Measurements from ENCODE around the gene CACNA1F.

The CACNA1F gene

DNA sequence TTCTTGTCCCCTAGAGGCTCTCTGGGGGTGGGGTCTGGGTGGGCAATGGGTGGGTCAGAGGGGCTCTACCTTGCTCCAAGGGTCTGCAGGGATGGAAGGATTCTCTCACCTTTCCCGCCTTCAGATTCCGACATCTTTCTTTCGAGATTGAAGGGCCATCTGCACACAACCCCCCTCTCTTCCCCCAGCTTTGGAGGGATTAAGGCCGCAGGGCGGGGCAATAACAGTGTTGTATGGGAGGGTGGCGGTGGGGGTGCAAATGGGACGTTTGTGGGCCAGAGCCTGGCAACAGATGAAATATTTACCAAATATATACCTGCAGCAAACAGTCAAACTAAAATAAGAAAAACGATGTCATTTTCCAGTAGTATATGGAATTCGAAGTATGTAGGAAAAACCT, at the start of gene CACNA1F:
Gene CACNA1F, minus strand, starts transcription at position 165 of the 400 bp plus-strand sequence. Its CDS starts 31 bp downstream, at position 134.
- no peak for DNase-seq (ENCODE audit: low spot score)

DNA sequence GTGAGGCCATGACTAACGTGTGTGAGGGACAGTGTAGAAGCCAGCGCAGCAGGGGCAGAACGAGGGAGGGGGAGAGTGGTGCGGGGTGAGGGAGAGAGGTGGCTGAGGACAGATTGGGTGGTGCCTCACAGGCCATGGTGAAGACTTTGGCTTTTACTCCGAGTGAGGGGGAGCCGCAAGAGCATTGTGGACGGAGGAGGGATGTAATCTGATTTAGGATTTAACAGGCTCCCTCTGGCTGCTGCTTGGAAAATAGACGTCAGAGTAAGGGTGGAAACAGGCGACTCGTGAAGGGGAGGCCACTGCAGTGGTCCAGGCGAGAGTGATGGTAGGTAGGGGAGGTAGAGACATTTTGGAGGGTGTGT, 49.5 kb upstream of the CACNA1F start:
- DNase-seq (ENCODE audit: low spot score) = no peak

DNA sequence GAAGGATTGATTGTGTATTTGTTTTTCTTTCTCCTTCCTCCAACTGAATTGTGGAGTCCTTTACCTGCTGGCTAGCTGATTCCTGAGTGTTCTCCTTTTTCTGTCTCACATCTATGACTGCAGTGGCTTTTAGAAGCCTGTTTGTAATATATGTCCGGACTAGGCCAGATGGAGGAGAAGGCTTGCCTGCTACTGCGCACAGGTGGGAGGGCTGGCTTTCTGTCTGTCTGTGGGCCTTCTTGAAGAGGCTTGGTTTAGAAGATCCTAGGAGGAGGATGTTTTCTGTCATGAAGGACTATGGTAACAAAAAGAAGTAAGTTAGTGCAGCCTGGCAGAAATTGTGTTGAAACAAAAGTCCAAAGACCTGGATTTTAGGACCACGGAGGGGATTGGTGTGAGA, 44.9 kb upstream of the CACNA1F start:
- DNase-seq (ENCODE audit: low spot score) = no peak

DNA sequence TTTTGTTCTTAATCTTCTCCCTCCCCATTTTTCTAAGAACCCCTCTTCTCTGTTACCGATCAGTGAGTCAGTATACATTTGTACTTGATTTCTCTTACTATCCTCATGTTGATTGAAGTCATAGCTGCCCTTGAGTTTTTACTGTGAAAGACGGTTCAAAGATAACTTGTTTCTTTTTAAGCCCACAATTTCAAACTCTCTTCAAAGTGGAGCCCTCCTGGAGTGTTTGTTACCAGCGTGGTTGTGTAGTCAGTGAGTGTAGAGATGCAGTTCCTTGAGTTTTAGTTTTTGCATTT, 44.3 kb upstream of the CACNA1F start:
- DNase-seq (ENCODE audit: low spot score) = no peak

DNA sequence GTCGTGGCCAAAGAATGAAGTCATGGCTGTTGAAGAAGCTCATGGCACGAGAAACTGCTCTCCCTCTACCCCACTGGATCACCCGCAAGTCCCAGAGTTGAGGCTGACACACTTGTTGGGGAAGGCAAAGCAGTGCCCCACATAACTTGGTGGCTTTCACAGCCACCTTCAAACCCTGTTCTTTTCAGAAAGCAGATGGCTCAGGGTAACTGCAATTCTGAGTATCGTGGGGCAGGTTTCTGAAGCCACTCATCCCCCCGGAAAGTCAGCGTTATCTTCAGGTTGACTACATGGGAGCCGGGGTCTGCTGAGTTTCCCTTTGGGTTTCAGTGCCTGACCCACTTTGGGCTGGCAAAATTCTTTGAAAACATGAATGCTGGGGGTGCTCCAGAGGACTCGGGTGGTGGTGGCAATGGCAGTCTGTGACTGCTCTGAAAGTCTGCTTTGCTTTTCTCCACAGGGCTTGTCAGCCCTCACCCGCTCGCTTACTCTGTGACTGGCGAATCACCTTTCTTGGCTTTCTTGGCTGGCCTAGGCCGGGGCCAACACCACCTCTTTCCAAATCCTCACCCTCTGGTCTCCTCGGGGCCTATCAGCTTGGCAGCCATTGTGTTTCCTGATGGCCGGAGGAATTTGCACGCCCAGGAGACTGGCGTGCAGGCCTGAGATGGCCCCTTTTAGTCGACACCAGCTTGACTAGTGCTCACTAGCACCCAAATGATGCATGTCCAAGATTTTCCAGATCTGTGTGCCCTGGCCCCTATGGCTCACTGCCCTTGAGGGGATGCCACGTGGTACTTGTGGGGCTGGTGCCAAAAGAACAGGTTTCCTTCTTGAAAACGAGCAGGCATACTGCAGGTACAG, 43.8 kb upstream of the CACNA1F start:
- peak; percentile 31 for DNase-seq (ENCODE audit: low spot score)

DNA sequence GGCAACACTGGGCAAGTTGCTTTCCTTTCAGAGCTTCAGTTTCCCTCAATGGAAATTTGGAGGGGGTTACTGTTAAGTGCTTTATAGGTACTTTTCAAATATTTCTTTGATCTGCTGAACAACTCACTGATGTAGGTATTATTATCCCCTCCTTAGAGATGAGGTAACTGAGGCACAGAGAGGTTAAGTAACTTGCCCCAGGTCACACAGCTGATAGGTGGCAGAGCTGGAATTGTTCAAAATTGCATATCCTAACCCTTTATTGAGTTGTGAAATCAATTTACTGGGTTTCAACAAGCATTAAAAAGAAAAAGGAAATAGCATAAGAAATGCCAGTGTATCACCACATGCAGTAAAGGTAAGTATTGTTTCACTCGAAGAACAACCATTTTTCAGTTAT, 43.1 kb upstream of the CACNA1F start:
- no peak for DNase-seq (ENCODE audit: low spot score)

DNA sequence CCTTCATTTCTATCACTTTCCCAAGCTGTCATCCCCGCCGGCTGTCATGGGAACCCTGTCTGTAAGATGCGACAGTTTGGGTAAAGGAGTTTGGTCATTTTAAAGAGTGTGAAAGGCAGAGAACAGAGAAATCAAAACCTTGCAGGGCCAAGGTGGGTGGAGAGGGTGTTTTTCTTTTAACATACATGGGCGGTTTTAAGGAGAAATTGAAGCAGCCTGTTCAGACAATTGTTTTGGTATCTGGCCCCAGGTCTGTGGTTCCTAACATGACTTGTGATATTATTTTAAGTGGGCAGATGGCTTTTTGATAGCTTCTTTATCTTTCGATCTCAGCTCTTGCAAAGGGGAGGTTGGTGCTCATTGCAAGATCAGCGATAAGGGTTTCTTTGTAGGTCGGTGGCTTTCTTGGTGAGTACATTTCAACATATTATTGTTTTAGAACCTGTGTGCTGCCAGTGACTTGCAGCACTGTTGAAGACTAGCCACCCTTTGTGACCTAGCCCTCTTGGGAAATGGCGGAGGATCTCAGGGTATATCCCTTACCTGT, 40.1 kb upstream of the CACNA1F start:
- DNase-seq (ENCODE audit: low spot score) = no peak

DNA sequence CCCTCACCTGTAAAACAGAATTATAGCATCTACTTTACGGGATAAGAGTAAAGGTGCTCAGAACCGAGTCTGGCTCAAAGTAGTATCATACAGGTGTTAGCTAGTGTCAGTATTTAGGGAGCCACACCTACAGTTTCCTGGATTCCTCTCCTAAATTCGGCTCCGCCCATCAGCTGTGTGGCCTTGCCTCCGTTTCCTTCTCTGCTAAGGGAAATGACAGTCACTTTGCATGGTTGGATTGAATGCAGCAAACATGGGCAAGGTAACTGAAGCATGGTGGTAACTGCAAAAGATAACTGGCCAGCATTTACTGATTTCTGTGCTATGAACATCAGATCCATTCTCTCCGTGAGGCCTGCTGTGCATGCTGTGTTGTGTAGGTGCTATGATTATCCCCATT, 39.3 kb upstream of the CACNA1F start:
- DNase-seq (ENCODE audit: low spot score) = no peak

DNA sequence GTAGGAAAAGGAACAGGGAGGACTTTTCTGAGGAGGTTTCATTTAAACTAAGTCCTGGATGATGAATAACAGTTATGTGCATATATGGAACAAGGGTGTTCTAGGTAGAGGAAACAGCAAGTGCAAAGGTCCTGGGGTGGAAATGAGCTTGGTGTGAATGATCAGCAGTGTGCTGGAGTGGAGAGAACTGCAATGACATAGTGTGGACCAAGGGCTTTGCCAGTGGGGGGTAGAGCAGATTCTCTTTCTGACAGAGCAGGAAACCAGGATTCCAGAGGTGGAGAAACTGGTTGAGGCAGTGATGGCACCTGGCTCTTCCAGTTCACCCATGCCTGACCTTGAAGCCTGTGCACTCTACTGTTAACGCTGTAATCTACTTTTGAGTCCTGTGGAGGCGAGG, 38.2 kb upstream of the CACNA1F start:
- no peak for DNase-seq (ENCODE audit: low spot score)

DNA sequence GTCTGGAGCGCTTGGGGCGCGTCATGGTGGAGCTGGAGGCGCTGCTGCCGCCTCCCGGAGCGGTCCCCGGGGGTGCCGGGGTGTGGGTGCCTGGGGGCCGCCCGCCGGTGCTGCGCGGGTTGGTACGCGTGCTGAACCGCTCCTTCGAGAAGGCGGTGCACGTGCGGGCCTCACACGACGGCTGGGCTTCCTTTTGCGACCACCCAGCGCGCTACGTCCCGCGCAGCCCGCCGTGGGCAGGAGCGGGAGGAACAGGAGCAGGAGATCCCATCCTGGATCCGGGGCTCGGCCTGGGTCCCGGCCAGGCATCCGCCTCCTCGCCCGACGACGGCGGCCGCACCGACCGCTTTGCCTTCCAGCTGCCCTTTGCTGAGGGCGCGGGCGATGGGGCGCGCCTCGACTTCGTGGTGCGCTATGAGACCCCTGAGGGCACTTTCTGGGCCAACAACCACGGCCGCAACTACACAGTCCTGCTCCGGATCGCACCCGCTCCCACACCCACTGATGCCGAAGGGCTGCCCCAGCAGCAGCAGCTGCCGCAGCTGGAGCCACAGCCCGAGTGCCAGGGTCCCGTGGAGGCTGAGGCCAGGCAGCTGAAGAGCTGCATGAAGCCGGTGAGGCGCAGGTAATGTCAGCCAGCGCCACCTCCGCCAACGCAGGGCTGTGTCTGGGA, 37.2 kb upstream of the CACNA1F start:
- DNase-seq (ENCODE audit: low spot score) = no peak

DNA sequence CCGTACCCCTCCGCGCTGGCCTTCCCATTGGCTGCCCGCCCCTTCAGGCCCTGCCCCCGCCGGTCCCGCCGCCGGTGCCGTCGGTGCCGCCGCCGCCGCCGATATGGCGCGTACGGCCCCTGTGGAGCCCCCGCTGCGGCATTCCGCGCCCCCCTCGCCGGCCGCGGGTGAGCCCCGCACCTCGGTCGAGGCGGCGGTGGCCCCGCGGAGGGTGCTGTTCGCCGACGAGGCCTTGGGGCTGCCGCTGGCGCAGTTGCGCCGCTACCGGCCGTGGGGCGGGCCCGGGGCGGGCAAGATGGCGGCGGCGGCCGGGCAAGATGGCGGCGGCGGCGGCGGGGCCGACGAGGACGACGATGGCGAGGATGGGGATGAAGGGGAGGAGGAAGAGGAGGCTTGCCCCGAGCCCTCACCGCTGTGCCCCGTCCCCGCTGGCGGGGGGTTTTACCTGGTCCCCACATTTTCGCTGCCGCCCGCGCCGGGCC, 36.7 kb upstream of the CACNA1F start, which contains the start of gene PPP1R3F:
Gene PPP1R3F, plus strand, starts transcription at position 27 of the 482 bp plus-strand sequence. Its CDS starts 77 bp downstream, at position 104.
- peak; percentile 39 for DNase-seq (ENCODE audit: low spot score)

DNA sequence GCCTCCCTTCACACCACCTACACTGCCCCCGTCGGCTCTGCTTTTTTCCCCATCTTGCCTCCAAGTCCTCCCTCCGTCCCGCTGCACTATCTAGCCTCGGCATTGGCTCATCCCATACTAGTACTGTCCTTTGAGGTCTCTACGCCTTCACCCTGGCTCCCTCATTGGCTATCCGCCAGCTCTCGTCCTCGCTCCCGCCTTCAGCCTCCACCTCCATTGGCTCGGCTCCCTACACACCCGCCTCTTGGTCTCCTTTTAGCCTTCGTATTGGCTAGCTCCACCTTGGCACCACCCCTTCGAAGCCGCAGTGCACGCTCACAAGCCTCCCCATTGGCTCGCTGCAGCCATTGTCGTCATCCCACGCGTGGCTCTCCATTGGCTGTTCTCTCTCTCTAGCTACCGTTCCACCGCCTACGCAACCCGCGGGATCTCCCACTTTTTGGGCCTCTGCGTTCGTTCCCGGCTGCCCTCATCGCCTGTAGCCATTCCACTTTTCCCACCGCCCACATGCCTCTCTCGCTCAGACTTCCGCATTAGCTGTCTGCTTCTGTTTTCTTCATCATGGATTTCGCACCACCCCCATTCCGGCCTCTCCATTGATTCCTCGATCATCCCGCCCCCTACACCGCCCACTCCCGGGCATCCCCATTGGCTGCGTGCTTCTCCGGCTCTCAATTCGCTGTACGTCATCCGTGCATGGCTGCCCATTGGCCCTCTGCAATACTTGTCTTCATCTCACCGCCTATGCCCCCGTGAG, 36.0 kb upstream of the CACNA1F start:
- DNase-seq (ENCODE audit: low spot score) = peak; percentile 93

DNA sequence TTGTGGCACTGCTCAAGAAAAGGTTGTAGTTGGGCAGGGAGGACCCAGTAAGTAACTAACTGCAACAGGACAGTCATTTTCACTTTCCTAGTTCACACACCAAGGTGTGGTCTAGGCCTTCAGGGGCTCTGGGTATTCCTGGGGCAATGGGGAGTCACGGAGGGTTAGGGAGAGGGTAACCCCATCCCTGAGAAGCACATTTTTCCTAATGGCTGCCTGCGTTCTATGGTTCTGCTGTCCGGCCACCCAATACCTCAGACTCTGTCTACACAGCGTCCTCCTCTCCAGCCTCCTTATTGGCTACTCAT, 35.5 kb upstream of the CACNA1F start:
- no peak for DNase-seq (ENCODE audit: low spot score)

DNA sequence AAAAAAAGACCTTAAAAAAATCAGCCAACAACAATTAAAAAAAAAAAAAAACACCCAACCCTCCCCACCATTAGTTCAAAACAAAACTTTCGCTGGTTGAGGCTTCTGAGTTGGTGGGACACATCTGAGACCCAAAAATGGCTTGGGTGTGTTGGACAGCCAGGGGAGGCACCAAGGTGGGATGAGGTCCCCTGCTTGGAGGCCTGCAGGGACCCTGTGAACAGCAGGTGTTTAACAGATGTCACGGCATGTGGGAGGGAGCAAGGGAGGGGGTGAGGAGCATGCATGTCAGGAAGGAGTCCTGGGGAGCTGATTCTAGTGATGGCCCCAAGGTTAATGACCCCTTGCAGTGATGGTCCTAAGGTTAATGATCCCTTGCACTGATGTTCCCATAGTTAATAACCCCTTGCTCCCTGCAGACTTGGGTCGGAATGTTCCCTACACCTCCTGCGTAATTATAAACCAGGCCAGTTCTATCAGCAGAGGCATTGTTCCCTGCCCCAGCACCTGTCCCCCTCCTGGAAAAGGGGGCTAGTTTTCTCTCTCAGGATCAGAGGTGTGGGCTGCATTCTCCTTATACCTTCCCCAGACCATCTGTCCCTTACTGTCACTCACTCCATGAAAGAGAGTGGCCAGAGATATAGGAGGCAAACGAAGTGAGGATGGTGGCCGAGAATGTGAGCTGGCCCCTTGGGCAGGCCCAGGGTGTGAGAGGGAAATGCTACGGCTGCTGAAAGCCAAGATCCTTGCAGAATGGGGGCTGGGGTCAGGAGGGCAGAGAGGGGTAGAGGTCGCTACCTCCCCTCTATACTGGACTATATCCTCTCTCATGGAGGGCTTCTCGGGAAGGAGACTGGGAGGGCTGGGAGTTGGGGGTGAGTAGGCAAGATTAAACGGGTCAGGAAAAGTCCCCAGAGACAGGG, 33.6 kb upstream of the CACNA1F start:
- no peak for DNase-seq (ENCODE audit: low spot score)

DNA sequence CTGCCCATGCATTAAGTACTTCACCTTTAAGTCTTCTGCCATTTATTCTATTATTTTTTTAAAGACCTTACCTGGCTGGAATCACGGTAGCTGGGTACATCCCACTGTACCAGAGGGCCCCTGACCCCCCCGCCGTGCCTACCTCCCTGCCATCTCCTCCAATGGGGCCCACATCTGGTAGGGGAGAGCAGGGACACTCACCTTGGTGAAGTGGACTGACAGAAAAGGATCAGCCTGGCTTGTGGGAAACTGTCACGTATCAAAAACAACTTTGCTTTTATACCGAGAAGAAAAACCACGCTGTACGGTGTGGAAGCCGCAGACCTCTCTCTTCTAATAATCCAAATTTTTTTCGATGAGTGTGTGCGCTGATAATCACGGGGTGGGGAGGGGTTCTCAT, 31.3 kb upstream of the CACNA1F start, which contains the start of gene FOXP3:
Gene FOXP3, minus strand, starts transcription at position 251 of the 400 bp plus-strand sequence. CDS start 6,205 bp downstream, outside the sequence.
- DNase-seq (ENCODE audit: low spot score) = no peak

DNA sequence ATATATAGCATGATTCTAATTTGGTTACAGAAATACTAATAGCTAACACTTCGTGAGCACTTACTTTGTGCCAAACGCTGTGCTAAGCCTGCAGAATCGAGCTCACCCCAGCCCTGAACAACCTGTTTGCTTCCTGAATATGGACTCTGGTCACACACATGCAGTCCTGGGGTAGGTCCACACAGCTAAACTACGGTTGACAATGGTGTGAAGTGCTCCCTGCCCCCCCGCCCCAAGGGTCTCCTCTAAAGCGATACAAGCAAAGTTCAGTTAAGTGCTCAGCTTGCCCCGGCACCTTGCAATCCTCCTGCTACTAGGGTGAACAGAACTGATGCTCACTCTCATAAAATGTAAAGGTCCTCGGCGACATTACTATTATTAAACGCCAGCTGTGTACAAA, 30.5 kb upstream of the CACNA1F start:
- DNase-seq (ENCODE audit: low spot score) = no peak

DNA sequence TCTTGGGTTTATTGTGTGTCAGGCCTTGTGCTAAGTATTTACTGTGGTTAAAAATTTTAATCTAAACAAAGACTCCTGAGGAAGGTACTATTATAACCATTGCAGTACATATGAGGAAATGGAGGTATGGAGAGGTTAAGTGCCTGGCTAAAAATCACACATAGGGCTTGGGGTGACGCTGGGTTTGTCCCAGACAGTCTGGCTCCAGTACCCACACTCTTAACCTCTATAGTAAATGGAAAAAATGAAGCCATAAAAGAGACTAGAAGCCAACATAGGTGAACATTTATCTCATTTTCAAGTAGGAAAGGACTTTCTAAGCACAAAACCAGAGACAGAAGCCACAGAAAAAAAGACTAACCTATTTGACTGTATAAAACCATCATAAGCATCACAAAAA, 29.5 kb upstream of the CACNA1F start:
- no peak for DNase-seq (ENCODE audit: low spot score)

DNA sequence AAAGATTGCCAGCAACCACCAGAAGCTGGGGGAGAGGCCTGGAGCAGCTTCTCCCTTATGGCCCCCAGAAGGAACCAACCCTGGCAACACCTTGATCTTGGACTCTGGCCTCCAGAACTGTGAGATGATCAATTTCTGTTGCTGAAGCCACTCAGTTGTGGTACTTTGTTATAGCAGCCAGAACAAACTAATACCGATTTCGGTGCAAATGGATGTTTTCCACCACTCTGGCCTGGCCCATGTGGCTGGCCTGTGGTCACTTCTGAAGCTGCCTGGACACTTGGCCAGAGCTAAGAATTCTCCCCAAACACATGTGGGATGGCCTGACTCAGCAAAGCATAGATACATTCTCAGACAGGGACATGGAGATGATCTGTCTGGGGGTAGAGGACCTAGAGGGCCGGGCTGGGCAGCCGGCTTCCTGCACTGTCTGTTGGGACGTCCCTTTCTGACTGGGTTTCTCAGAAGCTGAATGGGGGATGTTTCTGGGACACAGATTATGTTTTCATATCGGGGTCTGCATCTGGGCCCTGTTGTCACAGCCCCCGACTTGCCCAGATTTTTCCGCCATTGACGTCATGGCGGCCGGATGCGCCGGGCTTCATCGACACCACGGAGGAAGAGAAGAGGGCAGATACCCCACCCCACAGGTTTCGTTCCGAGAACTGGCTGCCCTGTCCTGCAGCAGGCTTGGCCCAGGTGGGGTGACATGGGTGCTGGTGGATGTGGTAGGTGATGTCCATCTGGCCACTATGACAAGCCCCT, 27.3 kb upstream of the CACNA1F start:
- no peak for DNase-seq (ENCODE audit: low spot score)

DNA sequence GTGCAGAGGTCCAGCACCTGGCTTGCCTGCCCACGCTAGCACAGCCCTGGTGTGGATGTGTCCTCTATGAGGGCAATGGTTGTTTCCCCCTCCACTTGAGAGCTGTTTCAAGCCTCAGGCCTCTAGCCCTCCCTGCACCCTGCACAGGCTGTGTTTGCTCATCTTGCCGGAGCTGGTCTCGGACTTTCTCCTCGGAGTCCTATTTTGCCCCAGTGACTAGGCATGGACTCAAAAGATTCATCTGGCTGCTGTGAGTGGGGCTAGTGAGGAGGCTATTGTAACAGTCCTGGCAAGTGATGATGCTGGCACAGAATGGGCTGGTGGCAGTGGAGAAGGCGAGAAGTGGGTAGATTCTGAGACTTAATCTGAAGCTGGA, 25.6 kb upstream of the CACNA1F start:
- DNase-seq (ENCODE audit: low spot score) = no peak

DNA sequence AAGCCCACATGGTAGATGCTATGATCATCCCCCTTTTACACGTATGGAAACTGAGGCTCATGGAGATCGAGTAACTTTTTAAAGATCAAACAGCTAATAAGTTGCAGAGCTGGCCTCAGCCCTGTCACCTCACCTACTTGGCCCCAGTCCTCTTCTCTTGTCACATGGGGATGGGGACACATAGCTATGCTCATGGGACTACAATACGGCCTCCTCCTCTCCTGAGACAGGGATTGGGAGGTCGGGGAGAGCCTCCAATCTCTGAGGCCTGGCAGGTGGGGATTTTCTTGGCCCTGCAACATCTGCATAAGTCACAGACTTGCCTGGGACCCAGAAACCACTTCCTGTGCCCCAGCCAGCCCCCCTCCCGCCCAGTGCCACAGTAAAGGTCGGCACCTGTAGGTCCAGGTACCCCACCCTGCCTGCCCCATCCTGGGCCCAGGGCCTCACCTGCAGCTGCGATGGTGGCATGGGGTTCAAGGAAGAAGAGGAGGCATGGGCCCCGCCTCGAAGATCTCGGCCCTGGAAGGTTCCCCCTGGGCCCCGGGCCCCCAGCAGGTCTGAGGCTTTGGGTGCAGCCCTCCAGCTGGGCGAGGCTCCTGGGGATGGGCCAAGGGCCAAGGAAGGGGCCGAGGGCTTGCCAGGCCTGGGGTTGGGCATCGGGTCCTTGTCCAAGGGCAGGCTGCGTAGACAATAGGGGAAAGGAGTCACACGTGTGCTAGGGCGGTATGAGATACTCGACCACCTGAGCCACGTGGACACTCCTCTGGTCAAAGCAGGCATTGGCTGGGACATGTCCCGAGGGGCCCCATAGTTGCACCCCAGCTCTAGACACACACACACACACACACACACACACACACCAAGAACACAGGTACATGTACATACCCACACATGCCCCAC, 25.0 kb upstream of the CACNA1F start:
- DNase-seq (ENCODE audit: low spot score) = no peak

Measured in AG08396 (cell line).